Endothelial cell (in vitro differentiated cells): ENCODE measurements around the gene YEATS4. TPM values are rescaled to one million over a fixed set of nuclear protein-coding genes. Genes with fewer than 3 reads are reported as not detected.

Experiments used
- DNase-seq: peaks from one replicate; pipeline ENCODE4 v3.0.0; 2021; ENCODE audit warnings: low spot score
- H3K27ac Mint-ChIP-seq: one replicate; pipeline ENCODE4 v1.8.0; 2021; ENCODE audit warnings: mixed read lengths, inconsistent platforms; ENCODE audit not compliant: unreplicated experiment
- H3K27me3 Mint-ChIP-seq: one replicate; pipeline ENCODE4 v1.8.0; 2021; ENCODE audit warnings: mild to moderate bottlenecking, moderate library complexity, mixed read lengths, inconsistent platforms; ENCODE audit not compliant: unreplicated experiment
- H3K36me3 Mint-ChIP-seq: one replicate; pipeline ENCODE4 v1.8.0; 2021; ENCODE audit warnings: mild to moderate bottlenecking, low read depth, mixed read lengths, inconsistent platforms; ENCODE audit not compliant: unreplicated experiment
- H3K4me1 Mint-ChIP-seq: one replicate; pipeline ENCODE4 v1.8.0; 2021; ENCODE audit warnings: mild to moderate bottlenecking, mixed read lengths, inconsistent platforms; ENCODE audit not compliant: unreplicated experiment
- H3K4me3 Mint-ChIP-seq: one replicate; pipeline ENCODE4 v1.8.0; 2021; ENCODE audit warnings: mild to moderate bottlenecking, mixed read lengths, inconsistent platforms; ENCODE audit not compliant: unreplicated experiment
- H3K9me3 Mint-ChIP-seq: one replicate; pipeline ENCODE4 v1.8.0; 2021; ENCODE audit warnings: mixed read lengths, inconsistent platforms; ENCODE audit not compliant: unreplicated experiment
- CTCF ChIP-seq: fragments of 200-600 bp; sonication (generic); IDR thresholded peaks from one replicate; pipeline ENCODE4 v1.5.0; 2021; ENCODE audit warnings: antibody characterized with exemption; ENCODE audit not compliant: unreplicated experiment
- total RNA-seq: library from RNA; stranded (reverse); fragmentation: NEBNext Ultra II Directional; extraction: Animal tissue kit (Norgen Biotek cat#: 25700); gene quantifications from one replicate; pipeline ENCODE4 v1.2.1, GENCODE V29; 2021; ENCODE audit not compliant: unreplicated experiment

YEATS4 gene
- total RNA-seq, 1 donor from 2014 or later, result 16.8 TPM

DNA sequence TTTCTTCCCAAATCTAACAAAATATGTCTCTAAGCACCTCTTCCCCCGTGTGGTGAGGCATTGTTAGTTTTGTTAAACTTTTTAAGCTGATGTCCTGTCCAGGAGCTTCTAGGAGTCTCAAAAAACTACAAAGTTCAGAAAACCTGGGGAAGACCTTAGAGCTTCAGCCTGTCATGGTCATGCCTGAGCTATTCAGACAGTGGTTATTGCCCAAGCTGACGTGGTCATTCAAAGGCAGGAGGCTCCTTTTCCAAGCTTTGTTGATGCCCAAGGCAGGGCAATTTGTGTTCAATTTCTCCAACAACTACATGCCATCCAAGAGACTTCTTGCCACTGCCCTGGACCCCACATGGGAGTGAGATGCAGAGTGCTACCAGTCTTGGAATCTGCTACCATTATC is 17.1 kb upstream of the YEATS4 start:
- Mint-ChIP-seq H3K4me3 (no peak overlapping the region), H3K36me3 (no peaks in the 10 kb centered on the region), H3K9me3 (no peaks in the 10 kb centered on the region), H3K27ac (no peak overlapping the region), H3K4me1 (peaks cover 2% of the 10 kb centered on the region), H3K27me3 (no peaks in the 10 kb centered on the region)
- no peak for DNase-seq
- no peak for TF ChIP-seq CTCF

DNA sequence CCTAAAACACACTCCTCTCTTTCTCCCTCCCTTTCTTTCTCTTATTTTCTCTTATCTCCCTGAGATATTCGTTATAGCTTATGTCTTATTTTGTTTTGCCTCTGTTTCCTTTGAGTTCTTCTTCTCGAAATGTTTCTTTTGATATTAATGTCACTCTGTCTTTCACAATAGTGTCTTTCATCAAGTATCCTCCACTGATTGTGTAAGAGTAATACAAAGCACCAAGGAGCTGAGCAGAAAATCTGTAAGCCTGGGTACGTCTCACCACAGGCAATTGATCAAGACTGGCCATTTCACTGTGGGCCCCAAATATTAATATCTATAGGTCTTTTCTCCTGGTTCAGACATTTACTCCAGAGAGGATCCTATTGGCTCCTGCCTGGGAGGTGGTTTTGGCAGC is 16.2 kb upstream of the YEATS4 start:
- Mint-ChIP-seq H3K36me3 (no peaks in the 10 kb centered on the region), H3K27me3 (no peaks in the 10 kb centered on the region), H3K4me1 (peaks cover 6% of the 10 kb centered on the region), H3K27ac (no peak overlapping the region), H3K4me3 (no peak overlapping the region), H3K9me3 (no peaks in the 10 kb centered on the region)
- no peak for DNase-seq
- TF ChIP-seq CTCF, result no peak

DNA sequence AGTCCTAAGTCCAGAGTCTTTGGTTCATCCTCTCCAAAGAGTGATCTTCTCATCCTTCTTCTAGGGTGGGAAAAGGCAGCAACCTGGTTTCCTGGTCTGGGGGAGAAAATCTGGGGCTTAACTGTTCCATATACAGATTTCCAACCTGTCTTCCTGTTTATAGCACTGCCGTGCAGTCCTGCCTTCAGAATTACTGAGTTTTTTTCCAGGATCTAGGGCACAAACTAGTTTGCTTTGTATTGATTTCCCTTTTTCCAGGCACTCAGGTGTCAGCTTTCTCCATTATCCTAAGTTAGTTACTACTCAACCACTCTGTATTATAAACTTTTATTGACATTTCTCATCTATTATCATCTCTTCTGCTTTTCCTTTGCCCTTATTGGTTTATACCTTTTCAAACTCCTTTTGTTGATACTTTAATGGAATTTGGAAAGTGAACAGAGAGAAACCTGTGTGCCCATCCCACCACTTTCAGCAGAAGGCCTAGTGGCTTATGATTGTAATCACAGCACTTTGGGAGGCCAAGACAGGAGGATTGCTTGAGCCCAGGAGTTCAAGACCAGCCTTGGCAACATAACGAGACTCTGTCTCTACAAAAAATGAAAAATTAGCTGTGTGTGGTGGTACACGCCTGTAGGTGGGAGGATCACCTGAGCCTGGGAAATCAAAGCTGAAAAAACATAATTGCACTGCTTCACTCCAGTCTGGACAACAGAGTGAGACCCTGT is 15.5 kb upstream of the YEATS4 start:
- TF ChIP-seq CTCF, result no peak
- DNase-seq, result no peak
- no peaks in the 10 kb centered on the region for H3K9me3 Mint-ChIP-seq
- H3K27me3 Mint-ChIP-seq, result no peaks in the 10 kb centered on the region
- peaks cover 7% of the 10 kb centered on the region for H3K4me1 Mint-ChIP-seq
- no peak overlapping the region for H3K4me3 Mint-ChIP-seq
- no peak overlapping the region for H3K27ac Mint-ChIP-seq
- H3K36me3 Mint-ChIP-seq, result no peaks in the 10 kb centered on the region

DNA sequence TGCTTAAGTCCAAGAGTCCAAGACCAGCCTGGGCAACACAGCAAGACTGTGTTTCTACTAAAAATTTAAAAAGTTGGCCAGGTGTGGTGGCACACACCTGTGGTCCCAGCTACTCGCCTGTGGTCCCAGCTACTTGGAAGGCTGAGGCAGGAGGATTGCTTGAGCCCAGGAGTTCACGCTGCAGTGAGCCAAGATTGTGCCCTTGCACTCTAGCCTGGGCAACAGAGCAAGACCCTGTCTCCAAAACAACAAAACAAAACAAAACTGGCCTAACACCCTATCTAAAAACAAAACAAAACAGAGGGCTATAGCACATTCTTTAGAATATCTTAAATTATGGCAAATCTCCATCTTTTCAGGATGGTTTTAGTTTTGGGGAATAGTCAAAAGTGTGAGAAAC is 14.5 kb upstream of the YEATS4 start:
- no peak overlapping the region for H3K27ac Mint-ChIP-seq
- peaks cover 7% of the 10 kb centered on the region for H3K4me1 Mint-ChIP-seq
- H3K9me3 Mint-ChIP-seq, result no peaks in the 10 kb centered on the region
- DNase-seq, result no peak
- no peak for TF ChIP-seq CTCF
- H3K4me3 Mint-ChIP-seq, result no peak overlapping the region
- no peaks in the 10 kb centered on the region for H3K36me3 Mint-ChIP-seq
- no peaks in the 10 kb centered on the region for H3K27me3 Mint-ChIP-seq

DNA sequence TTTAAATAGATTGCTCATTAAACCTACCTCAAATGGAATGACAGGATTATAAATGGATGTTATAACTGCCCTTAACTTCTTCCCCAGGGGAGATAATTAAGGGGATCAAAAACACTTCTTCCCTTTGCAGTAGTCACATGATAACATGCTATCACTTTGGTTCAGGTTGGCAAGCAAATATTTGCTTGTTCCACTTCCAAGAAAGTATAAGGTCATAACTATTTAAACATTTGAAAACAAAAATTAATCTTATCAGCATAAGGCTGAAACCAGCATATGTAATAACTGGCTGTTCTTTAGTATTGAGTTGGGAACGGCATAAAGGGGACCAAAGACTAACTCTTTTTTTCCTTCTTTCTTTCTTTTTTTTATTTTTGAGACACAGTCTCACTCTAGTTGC is 13.8 kb upstream of the YEATS4 start:
- H3K27me3 Mint-ChIP-seq, result no peaks in the 10 kb centered on the region
- H3K9me3 Mint-ChIP-seq, result no peaks in the 10 kb centered on the region
- no peak for DNase-seq
- TF ChIP-seq CTCF, result no peak
- H3K4me1 Mint-ChIP-seq, result peaks cover 7% of the 10 kb centered on the region
- no peak overlapping the region for H3K27ac Mint-ChIP-seq
- H3K36me3 Mint-ChIP-seq, result no peaks in the 10 kb centered on the region
- H3K4me3 Mint-ChIP-seq, result no peak overlapping the region
